Endodermal cell (in vitro differentiated cells): ENCODE data around the gene KIF17. TPM values are rescaled to one million over a fixed set of nuclear protein-coding genes. Genes with fewer than 3 reads are reported as not detected.

Experiments used
- DNase-seq: peaks from one replicate; pipeline ENCODE4 v3.0.0-alpha.2; 2017
- H3K27ac ChIP-seq: 2 replicates; pipeline ENCODE4 v1.5.1; 2013; ENCODE audit warnings: mild to moderate bottlenecking, low read depth, low read length, moderate library complexity
- H3K27me3 ChIP-seq: 2 replicates; pipeline ENCODE4 v1.6.1; 2013; ENCODE audit warnings: mild to moderate bottlenecking, low read length, moderate library complexity; ENCODE audit not compliant: insufficient read depth, control insufficient read depth, poor library complexity, severe bottlenecking
- H3K36me3 ChIP-seq: 2 replicates; pipeline ENCODE4 v1.7.0; 2013; ENCODE audit warnings: mild to moderate bottlenecking, low read length, moderate library complexity; ENCODE audit not compliant: control insufficient read depth, insufficient read depth
- H3K4me1 ChIP-seq: one replicate; pipeline ENCODE4 v1.7.0; 2013; ENCODE audit warnings: low read length; ENCODE audit not compliant: control insufficient read depth, insufficient read depth
- H3K4me3 ChIP-seq: 2 replicates; pipeline ENCODE4 v1.5.1; 2013; ENCODE audit warnings: mild to moderate bottlenecking, low read length, moderate library complexity
- H3K9ac ChIP-seq: 2 replicates; pipeline ENCODE4 v1.6.1; 2013; ENCODE audit warnings: mild to moderate bottlenecking, low read length, moderate library complexity; ENCODE audit not compliant: poor library complexity, severe bottlenecking; ENCODE audit errors: extremely low read depth
- H3K9me3 ChIP-seq: 2 replicates; pipeline ENCODE4 v1.6.1; 2013; ENCODE audit warnings: mild to moderate bottlenecking, low read length, moderate library complexity; ENCODE audit not compliant: control insufficient read depth
- H3K27ac Mint-ChIP-seq: 2 replicates; pipeline ENCODE4 v1.8.0; 2020; ENCODE audit warnings: mixed read lengths
- H3K27me3 Mint-ChIP-seq: 2 replicates; pipeline ENCODE4 v1.8.0; 2021; ENCODE audit warnings: mild to moderate bottlenecking, mixed read lengths; ENCODE audit not compliant: insufficient read depth
- H3K36me3 Mint-ChIP-seq: 2 replicates; pipeline ENCODE4 v1.8.0; 2020; ENCODE audit warnings: low read depth, mixed read lengths
- H3K4me1 Mint-ChIP-seq: 2 replicates; pipeline ENCODE4 v1.8.0; 2020; ENCODE audit warnings: mixed read lengths
- H3K4me3 Mint-ChIP-seq: 2 replicates; pipeline ENCODE4 v1.8.0; 2020; ENCODE audit warnings: mild to moderate bottlenecking, moderate library complexity, mixed read lengths
- H3K9me3 Mint-ChIP-seq: 2 replicates; pipeline ENCODE4 v1.8.0; 2020; ENCODE audit warnings: mild to moderate bottlenecking, mixed read lengths
- CTCF ChIP-seq: fragments of 200-600 bp; sonication (generic); conservative IDR thresholded peaks from 2 replicates; pipeline ENCODE4 v1.5.0; 2021; ENCODE audit warnings: antibody characterized with exemption, mild to moderate bottlenecking
- WGBS, 2 experiments: methylation state at CpG; one replicate each; pipeline versions ENCODE4 v1.1.5 to v1.1.7; 2013; ENCODE audit warnings: missing lambda C conversion rate in 2 of 2, mixed read lengths in 1 of 2; ENCODE audit not compliant: insufficient coverage in 1 of 2, insufficient read length in 1 of 2; 5-methylcytosine and 5-hydroxymethylcytosine counted together
- total RNA-seq, 2 donors: library from RNA; stranded (reverse); fragmentation: NEBNext Ultra II Directional in 1 of 2; extraction: Animal tissue kit (Norgen Biotek cat#: 25700) in 1 of 2; gene quantifications; 2 replicates in 1 of 2; 3 replicates in 1 of 2; pipeline ENCODE4 v1.2.1, GENCODE V29; 2021

Gene KIF17
- total RNA-seq, 2 donors from 2014 or later, result 4.2 to 8.0 TPM

- H3K4me3 ChIP-seq, result no peak overlapping the region
- Mint-ChIP-seq H3K9me3 (no peaks in the 10 kb centered on the region), H3K27me3 (peaks cover 8% of the 10 kb centered on the region), H3K36me3 (peaks cover 48% of the 10 kb centered on the region), H3K4me1 (no peaks in the 10 kb centered on the region), H3K4me3 (no peak overlapping the region), H3K27ac (peak overlapping the region; percentile 30)
- H3K4me1 ChIP-seq, result no peaks in the 10 kb centered on the region
- H3K36me3 ChIP-seq, result peaks cover 71% of the 10 kb centered on the region
- no peak for TF ChIP-seq CTCF
- H3K27ac ChIP-seq, result no peak overlapping the region
- 76 to 97% methylated on average over 2 of the region's 2 CpGs for WGBS, 2 experiments
- no peaks in the 10 kb centered on the region for H3K9me3 ChIP-seq
- no peaks in the 10 kb centered on the region for H3K27me3 ChIP-seq
- no peak overlapping the region for H3K9ac ChIP-seq
- no peak for DNase-seq
Observed at GRCh38 chr1:20739225-20739624, 21.4 kb upstream of the KIF17 start.

DNA sequence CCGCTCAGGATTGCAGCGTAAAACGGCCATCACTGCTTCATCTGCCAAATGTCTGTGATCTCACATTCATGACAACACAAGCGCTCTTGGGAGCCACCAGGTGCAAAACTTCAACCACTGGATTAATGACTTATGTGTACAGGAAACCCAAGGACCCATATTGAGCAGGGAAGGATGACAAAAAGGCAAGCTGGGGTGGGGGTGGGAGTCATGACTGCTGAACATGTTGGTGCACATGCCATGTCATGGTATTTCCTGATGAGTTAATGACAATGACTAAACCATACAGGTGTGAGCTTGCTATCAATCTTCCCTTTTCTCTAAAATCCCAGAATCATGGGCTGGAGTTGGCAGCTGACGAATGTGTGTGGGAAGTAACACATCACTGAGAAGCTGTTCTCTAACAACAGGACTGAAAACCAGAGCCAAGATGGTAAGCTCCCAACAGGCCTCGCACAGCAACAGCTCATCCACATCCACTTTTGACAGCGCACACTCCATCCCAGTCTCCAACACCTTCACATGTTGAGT lies 17.8 kb upstream of the KIF17 start:
- Mint-ChIP-seq H3K9me3 (no peaks in the 10 kb centered on the region), H3K27ac (no peak overlapping the region), H3K4me3 (no peak overlapping the region), H3K4me1 (no peaks in the 10 kb centered on the region), H3K27me3 (peaks cover 38% of the 10 kb centered on the region), H3K36me3 (peaks cover 29% of the 10 kb centered on the region)
- no peak overlapping the region for H3K4me3 ChIP-seq
- peaks cover 30% of the 10 kb centered on the region for H3K27me3 ChIP-seq
- no peaks in the 10 kb centered on the region for H3K9me3 ChIP-seq
- 95 to 96% methylated on average over 6 to 7 of the region's 7 CpGs for WGBS, 2 experiments
- no peak for DNase-seq
- H3K9ac ChIP-seq, result no peak overlapping the region
- H3K27ac ChIP-seq, result no peak overlapping the region
- peaks cover 39% of the 10 kb centered on the region for H3K36me3 ChIP-seq
- peaks cover 3% of the 10 kb centered on the region for H3K4me1 ChIP-seq
- no peak for TF ChIP-seq CTCF

GRCh38 chr1:20733360-20733975 lies 15.7 kb upstream of the KIF17 start:
- Mint-ChIP-seq H3K4me3 (peak overlapping the region; percentile 64), H3K4me1 (peaks cover 1% of the 10 kb centered on the region), H3K27ac (no peak overlapping the region), H3K9me3 (no peaks in the 10 kb centered on the region), H3K36me3 (peaks cover 19% of the 10 kb centered on the region), H3K27me3 (peaks cover 60% of the 10 kb centered on the region)
- H3K4me3 ChIP-seq, result peak overlapping the region; percentile 84
- peaks cover 20% of the 10 kb centered on the region for H3K36me3 ChIP-seq
- WGBS, 2 experiments, result 45 to 51% methylated on average over 6 to 7 of the region's 7 CpGs
- no peak for TF ChIP-seq CTCF
- no peak overlapping the region for H3K27ac ChIP-seq
- no peak for DNase-seq
- H3K9ac ChIP-seq, result no peak overlapping the region
- peaks cover 3% of the 10 kb centered on the region for H3K4me1 ChIP-seq
- H3K27me3 ChIP-seq, result peaks cover 47% of the 10 kb centered on the region
- H3K9me3 ChIP-seq, result no peaks in the 10 kb centered on the region
